ENCODE data around the gene KCNN3.

KCNN3 gene

GRCh38 chr1:154813846-154814505 lies 56.1 kb downstream of the KCNN3 start:
- DNase-seq (ENCODE audit: low spot score), result no peak

DNA sequence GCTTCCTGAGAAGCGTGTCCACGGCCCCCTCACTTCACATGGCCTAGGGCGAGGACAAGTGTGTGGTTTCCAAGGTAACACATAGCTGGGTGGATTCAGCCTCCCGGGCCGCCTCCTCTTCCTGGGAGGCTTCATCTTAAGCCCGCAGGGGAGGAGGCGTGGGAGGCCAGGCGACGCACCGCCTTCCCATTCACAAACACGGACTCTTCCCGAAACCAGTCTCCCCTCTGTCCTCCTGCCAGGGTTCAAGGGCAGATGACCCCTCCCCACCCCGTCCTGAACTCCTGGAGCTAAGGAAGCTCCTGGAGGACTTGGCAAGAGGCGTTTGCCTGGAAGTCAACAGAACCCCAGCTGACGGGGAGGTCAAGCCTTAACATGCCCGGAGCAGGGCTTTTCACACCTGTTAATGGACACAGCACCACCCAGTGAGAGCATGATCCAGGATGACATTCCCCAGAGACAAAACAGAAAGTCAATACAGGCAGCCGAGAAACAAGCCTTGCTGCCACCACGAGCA lies 56.7 kb downstream of the KCNN3 start:
- DNase-seq (ENCODE audit: low spot score), result no peak

DNA sequence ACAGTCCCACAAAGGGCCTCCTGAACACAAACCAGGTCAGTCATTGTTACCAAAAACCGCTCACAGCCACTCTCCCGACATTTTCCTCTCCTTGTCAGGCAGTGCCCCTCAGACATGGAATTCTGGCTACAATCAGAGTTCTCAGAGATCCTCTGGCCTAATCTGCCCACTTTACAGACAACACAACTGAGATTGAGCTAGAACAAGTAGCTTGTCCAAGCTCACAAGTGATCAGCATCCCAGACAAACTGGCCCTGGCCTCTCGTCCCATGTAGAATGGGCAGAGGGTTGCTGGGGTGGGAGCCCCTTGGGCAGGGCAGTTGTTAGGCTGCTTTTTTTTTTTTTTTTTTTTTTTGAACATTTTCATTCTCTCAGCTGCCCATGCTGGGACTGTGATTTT lies 57.2 kb downstream of the KCNN3 start:
- DNase-seq (ENCODE audit: low spot score), result no peak

DNA sequence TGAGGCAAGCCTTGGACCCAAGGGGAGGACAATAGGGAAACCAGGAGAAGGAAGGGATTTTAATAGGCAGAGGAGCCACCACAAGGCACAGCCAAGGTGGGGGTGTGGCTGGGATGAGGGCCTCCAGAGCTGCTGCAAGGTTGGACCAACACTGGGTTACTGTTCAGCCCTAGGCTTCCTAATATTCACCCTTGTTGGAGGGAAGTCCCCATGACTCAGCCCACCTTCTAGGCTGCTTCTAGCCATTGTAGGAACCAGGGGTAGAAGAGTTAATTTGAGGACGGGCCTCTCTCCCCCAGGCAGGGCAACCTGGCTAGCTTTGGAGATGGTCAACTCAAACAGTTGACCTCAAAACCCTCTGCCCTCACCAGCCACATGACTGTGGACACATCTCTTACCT lies 59.5 kb downstream of the KCNN3 start:
- no peak for DNase-seq (ENCODE audit: low spot score)

DNA sequence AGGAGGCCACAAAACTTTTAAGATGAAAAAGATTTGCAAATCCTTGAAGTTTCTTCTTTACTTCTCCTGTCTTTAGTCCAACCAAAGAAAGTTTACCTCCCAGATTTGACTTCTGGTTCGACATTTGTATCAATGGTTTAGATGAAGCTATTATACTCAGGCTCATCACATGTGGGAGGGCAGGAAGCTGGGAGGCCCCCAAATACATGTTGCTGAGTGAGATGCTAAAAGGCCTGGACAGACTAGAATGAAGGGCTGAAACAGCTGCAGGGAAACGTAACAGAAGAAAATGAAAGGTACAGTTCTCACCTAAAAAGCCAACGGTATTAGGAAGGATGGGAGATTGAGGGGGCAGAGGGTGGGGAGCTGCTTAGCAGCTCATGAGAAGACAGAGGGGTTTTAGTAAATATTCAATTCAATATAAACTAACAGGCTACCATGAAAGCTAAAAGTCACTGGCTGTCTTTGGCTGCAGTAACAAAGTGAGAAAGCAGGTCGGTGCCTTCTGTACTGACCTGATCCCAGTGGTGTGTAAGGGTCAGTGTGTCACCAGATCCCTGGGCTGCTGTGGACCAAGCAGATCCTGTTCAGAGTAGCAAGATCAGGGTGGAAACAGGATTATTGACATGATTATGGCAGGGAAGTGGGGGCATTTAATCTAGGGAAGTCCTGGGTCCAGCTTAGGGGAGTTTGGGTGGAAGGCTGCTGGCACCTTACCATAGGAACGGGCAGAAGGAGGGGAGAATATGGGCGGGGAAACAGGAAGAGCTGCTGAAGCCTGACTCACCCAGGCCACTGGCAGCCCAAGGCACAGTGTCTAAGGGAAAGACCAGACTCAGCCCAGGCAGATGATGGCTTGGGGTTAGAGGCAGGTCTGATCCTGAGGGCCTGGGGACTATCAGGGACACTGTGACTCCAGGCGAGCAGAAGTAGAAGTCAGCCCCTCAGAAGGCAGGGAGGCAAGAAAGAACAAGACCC lies 60.4 kb downstream of the KCNN3 start:
- peak; percentile 41 for DNase-seq (ENCODE audit: low spot score)

DNA sequence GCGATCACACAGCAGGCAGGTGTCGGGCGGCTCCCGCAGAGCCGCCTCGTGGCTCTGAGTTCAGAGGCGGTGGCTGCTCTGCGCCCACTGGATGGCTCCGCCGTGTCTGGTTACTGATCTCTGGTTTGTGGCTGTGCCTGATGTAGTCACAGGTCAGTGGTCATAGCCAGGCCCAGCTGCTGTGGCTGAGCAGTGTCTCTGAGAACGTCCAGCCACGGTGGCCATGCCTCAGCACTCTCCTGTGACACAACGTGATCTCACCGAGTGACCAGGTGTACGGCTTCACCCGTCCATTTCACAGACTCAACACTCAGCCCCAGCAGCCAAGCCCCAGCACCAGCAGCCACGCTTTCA lies 61.2 kb downstream of the KCNN3 start:
- DNase-seq (ENCODE audit: low spot score), result peak; percentile 65

GRCh38 chr1:154808261-154808908 lies 61.7 kb downstream of the KCNN3 start:
- no peak for DNase-seq (ENCODE audit: low spot score)

GRCh38 chr1:154807048-154807591 lies 63.0 kb downstream of the KCNN3 start:
- no peak for DNase-seq (ENCODE audit: low spot score)

DNA sequence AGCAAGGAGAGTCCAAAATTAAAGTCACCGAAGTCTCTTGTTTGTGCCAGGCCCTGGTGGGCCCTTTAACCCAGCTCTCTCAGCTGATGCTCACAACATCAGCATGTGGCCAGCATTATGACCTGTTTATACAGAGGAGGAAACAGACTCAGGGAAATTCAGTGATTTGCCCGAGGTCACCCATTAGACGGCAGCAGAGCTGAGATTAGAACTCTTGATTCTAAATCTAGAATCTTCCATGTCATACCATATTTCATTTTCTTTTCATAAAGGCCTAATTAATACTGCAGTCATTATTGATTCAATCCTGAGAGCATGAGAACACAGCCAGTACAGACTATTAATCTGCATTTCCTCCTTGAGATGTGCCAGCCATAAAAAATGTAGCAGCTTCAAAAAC lies 63.7 kb downstream of the KCNN3 start:
- no peak for DNase-seq (ENCODE audit: low spot score)

DNA sequence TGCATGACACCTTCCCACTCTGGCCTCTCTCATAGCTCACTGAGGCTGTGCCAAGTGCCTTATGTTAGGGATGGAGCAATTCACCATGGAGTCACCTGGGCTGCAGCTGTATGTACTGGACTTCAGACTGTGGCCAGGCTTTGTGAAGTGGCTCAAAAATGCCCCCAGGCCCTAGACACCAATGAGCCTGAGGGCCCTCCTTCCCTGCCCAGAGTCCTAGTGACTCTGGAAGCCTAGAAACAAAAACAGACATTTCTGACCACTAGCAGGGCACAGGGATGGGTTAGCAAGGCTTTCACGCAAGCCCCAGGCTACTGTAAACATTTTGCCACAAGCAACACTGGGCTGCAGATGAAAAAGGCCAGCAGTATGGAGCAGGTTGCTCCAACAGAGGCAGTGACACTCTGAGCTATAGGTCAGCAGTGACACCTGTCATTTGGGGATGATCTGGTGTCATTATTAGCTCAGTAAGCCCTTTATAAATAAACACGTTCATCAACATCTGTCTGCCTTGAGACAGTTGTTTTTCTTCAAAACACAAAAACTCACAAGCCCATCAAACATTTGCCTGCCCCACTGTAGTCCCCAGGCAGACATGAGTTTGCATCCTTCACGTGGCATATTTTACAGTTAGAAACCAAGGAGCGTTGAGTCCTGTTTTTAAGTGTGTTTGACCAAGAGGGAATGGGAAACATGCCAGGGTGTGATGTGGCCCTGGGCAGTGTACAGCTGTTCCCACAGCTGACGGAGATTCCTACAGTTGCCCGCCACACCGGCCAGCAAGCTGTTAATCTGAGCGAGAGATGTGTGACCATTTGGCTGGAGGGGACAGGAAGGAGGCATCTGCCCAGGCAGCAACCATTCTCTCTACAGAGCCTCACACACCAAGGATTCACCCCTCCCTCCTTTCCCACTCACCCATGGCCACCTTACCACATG lies 66.8 kb downstream of the KCNN3 start:
- no peak for DNase-seq (ENCODE audit: low spot score)

GRCh38 chr1:154802336-154802969 lies 67.6 kb downstream of the KCNN3 start:
- no peak for DNase-seq (ENCODE audit: low spot score)

GRCh38 chr1:154801234-154802011 lies 68.7 kb downstream of the KCNN3 start:
- DNase-seq (ENCODE audit: low spot score), result no peak

DNA sequence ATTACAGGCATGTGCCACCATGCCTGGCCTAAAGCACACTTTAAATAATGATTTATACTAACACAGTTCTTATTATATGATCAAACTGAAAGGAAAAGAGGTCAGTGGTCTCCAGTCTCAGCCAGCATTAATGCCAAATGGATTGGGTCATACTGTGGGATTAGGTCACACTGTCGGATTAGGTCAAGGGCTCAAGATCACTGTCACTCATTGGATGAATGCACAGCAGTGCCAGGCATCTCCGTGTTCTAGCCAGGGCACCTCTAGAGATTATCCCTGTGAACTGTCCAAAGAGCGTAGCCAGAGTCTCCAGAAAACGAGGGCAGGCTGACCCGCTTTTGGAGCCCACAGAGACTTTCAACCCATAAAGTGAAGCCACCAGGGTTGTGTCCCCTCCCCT lies 70.9 kb downstream of the KCNN3 start:
- no peak for DNase-seq (ENCODE audit: low spot score)

GRCh38 chr1:154798645-154799044 lies 71.4 kb downstream of the KCNN3 start:
- no peak for DNase-seq (ENCODE audit: low spot score)

DNA sequence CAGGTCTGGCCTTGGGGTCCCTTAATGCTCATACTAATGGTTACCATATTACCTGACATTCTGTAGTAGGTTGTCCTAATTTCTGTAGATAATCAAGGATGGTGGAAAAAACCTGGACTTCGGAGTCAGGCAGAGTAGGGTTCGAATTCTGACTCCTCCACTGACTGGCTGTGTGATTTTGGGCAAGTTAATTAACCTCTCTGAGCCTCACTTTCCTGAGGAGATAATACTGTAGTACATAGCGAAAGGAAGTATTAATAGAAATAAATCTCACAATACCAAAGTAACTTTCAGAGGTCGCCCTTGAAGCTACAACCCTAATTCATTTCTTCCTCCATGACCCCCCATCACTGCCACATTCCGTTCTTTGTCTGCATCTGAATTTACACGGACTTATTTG lies 72.9 kb downstream of the KCNN3 start:
- no peak for DNase-seq (ENCODE audit: low spot score)

- DNase-seq (ENCODE audit: low spot score), result no peak
These were observed 73.7 kb downstream of the KCNN3 start for GRCh38 chr1:154796303-154796892.

DNA sequence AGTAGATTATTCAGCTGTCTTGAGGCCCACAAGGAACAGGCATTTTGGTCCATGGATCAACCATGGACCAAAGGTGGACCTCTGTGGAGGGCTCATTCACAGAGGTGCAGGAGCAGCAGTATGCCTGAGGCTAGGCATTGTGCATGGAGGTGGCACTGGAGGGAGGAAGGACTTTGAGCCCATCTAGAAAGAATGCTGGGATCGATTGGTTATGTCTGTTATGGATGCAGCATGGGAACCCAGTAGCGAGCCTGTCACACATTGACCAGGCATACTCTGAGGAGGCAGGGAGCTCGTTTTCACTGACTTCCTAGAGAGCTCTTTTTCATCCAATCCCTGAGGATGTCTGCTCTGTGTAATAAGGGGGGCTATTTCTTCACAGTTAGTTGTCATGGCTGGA lies 75.5 kb downstream of the KCNN3 start:
- DNase-seq (ENCODE audit: low spot score), result no peak

DNA sequence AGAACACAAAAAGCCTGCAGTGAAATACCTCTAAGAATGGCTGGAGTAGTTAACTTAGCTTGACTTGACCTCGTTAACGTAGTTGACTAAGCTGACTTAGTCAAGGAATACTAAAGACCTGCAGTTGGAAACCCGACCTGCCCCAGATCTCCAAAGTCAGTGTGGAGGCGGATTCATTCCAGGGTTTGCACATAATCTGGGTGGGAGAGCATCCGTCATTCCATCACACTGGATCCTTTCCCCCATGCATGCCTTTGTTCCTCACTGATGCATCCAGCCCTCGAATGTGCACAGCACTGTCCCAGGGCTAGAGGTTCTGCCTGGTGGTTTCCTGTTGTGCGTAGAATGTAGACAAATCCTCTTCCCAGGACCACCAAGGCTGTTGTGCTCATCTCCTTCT lies 76.4 kb downstream of the KCNN3 start:
- DNase-seq (ENCODE audit: low spot score), result no peak

GRCh38 chr1:154792899-154793298 lies 77.2 kb downstream of the KCNN3 start:
- DNase-seq (ENCODE audit: low spot score), result no peak

Data from SW480 (cell line).